ENCODE measurements around the gene HECTD4. TPM values are rescaled to one million over a fixed set of nuclear protein-coding genes. Genes with fewer than 3 reads are reported as not detected.

The HECTD4 gene
- total RNA-seq, 1 experiment from 2014 or later, result 51.3 TPM

DNA sequence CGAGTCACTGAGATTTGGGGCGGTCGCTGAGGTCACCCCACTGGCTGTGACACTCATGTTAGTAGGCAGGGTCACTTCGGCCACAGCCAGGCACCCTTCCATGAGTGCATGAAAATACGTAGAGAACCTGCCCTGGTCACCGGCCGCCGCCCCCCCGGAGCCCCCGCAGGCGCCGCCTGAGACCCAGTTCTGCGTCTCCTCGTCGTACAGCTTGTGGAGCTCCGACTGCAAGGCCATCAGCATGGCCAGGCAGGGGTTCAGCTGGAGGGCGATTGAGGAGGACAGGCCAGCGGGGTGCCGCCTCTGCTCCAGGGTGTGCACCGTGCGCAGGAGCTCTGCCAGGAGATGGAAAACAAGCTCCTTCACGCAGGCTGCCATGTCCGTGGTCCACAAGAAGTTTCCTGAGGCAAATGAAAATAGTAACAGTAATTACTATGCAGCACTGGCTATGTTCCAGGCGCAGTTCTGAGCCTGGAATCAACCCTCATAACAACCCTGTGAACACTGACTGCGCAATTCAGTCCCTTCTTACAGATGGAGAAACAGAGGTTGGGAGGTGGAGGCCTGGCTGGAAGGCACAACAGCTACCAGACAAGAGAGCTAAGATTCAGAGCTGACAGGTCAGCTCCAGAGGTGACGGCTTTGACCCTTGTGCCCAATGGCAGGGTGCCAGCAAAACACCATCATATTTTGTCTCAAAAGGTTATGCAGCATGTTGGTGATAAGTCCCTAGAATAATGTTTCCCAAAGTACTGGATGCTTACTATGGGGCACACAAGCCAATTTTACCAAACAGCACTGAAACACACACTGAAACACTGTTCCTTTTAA is 196.9 kb downstream of the HECTD4 start:
- DNase-seq (ENCODE audit: low read depth, low spot score), result no peak
- no peak for TF ChIP-seq TCF7L2 (IDR thresholded peaks at IDR 0.05; ENCODE audit: low read depth, low read length)
- Histone ChIP-seq H3K9me3 (ENCODE audit: control insufficient read depth, insufficient read depth, low read depth, low read length) (no peaks in the 10 kb centered on the region), H3K4me1 (ENCODE audit: control insufficient read depth, insufficient read depth, low read length) (no peaks in the 10 kb centered on the region), H3K4me3 (ENCODE audit: low read depth in 2 of 2, low read length in 2 of 2) (no peak overlapping the region), H3K27me3 (ENCODE audit: control insufficient read depth, insufficient read depth, low read length) (no peaks in the 10 kb centered on the region), H3K36me3 (ENCODE audit: control insufficient read depth, insufficient read depth, low read length) (no peaks in the 10 kb centered on the region), H3K27ac (ENCODE audit: low read length) (no peak overlapping the region)
- no peak for ATAC-seq
- ChIA-PET CTCF (no interaction called here), POLR2A (no interaction called here)
- no TSS peak for BruUV-seq (replicated peaks)
- in situ Hi-C loops (cut with HindIII; ENCODE audit: low pct_unique_long_range_greater_than_20kb, low sequenced_read_pairs) (no loop called here), intact Hi-C loops (cut with micrococcal nuclease; ENCODE audit: unreplicated experiment) (no loop called here)

DNA sequence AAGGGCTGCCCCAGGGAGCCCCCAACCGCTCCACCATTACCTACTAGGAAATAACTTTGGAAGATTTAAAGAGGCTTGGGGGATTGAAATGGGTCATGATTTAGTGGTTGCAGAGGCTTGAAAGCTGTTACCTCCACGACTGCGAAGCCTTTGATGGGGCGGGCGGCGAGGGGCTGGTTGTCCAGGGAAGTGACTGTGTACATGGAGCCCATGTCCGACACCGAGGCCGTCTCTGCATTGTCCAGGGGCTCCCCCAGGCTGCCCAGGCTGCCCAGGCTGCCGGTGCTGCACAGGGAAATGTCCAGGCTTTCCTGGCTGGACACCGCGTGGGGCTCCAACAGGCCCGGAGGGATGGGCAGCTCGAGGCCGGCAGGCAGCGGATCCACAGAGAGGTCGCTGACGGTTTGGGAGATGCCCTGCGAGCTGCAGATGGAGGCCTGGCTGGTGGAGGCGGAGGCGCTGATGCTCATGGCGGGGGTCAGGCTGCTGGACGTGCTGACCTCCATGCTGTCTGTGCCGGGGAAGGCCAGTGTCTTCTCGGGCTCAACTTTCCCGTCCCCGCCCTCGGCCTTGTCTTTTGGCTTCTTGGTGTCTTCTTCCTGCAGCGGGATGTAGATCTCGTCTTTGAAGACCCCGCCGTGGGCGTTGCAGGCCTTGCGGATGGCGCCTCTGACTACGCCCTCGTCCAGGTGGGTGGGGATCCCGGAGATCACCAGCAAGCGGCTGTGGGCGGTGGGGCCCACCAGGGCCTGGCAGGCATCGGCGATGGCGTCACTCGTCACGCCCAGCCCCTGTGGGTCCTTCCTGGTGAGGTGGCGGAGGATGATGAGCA is 198.0 kb downstream of the HECTD4 start:
- Histone ChIP-seq H3K27me3 (ENCODE audit: control insufficient read depth, insufficient read depth, low read length) (no peaks in the 10 kb centered on the region), H3K27ac (ENCODE audit: low read length) (no peak overlapping the region), H3K4me1 (ENCODE audit: control insufficient read depth, insufficient read depth, low read length) (no peaks in the 10 kb centered on the region), H3K36me3 (ENCODE audit: control insufficient read depth, insufficient read depth, low read length) (no peaks in the 10 kb centered on the region), H3K4me3 (ENCODE audit: low read depth in 2 of 2, low read length in 2 of 2) (no peak overlapping the region), H3K9me3 (ENCODE audit: control insufficient read depth, insufficient read depth, low read depth, low read length) (no peaks in the 10 kb centered on the region)
- in situ Hi-C loops (cut with HindIII; ENCODE audit: low pct_unique_long_range_greater_than_20kb, low sequenced_read_pairs), result no loop called here
- ChIA-PET CTCF (no interaction called here), POLR2A (no interaction called here)
- intact Hi-C loops (cut with micrococcal nuclease; ENCODE audit: unreplicated experiment), result no loop called here
- no peak for DNase-seq (ENCODE audit: low read depth, low spot score)
- BruUV-seq (replicated peaks), result no TSS peak
- no peak for TF ChIP-seq SIN3A (IDR thresholded peaks at IDR 0.05; ENCODE audit: borderline replicate concordance, insufficient read depth, low read depth, low read length)
- TF ChIP-seq TCF7L2 (IDR thresholded peaks at IDR 0.05; ENCODE audit: low read depth, low read length), result no peak
- TF ChIP-seq POLR2AphosphoS5 (IDR thresholded peaks at IDR 0.05; ENCODE audit: low read depth, low read length), result no peak
- TF ChIP-seq, protein P1, sequence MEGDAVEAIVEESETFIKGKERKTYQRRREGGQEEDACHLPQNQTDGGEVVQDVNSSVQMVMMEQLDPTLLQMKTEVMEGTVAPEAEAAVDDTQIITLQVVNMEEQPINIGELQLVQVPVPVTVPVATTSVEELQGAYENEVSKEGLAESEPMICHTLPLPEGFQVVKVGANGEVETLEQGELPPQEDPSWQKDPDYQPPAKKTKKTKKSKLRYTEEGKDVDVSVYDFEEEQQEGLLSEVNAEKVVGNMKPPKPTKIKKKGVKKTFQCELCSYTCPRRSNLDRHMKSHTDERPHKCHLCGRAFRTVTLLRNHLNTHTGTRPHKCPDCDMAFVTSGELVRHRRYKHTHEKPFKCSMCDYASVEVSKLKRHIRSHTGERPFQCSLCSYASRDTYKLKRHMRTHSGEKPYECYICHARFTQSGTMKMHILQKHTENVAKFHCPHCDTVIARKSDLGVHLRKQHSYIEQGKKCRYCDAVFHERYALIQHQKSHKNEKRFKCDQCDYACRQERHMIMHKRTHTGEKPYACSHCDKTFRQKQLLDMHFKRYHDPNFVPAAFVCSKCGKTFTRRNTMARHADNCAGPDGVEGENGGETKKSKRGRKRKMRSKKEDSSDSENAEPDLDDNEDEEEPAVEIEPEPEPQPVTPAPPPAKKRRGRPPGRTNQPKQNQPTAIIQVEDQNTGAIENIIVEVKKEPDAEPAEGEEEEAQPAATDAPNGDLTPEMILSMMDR (IDR thresholded peaks at IDR 0.05), result no peak
- TF ChIP-seq, protein P2, sequence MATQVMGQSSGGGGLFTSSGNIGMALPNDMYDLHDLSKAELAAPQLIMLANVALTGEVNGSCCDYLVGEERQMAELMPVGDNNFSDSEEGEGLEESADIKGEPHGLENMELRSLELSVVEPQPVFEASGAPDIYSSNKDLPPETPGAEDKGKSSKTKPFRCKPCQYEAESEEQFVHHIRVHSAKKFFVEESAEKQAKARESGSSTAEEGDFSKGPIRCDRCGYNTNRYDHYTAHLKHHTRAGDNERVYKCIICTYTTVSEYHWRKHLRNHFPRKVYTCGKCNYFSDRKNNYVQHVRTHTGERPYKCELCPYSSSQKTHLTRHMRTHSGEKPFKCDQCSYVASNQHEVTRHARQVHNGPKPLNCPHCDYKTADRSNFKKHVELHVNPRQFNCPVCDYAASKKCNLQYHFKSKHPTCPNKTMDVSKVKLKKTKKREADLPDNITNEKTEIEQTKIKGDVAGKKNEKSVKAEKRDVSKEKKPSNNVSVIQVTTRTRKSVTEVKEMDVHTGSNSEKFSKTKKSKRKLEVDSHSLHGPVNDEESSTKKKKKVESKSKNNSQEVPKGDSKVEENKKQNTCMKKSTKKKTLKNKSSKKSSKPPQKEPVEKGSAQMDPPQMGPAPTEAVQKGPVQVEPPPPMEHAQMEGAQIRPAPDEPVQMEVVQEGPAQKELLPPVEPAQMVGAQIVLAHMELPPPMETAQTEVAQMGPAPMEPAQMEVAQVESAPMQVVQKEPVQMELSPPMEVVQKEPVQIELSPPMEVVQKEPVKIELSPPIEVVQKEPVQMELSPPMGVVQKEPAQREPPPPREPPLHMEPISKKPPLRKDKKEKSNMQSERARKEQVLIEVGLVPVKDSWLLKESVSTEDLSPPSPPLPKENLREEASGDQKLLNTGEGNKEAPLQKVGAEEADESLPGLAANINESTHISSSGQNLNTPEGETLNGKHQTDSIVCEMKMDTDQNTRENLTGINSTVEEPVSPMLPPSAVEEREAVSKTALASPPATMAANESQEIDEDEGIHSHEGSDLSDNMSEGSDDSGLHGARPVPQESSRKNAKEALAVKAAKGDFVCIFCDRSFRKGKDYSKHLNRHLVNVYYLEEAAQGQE (IDR thresholded peaks at IDR 0.05; ENCODE audit: insufficient read depth in 1 of 2, low read depth in 2 of 2, low read length in 1 of 2), result no peak
- ATAC-seq, result no peak

All from Panc1 (cell line).